ENCODE data around the gene KCNMB1. TPM values are rescaled to one million over a fixed set of nuclear protein-coding genes. Genes with fewer than 3 reads are reported as not detected.

KCNMB1 gene
- total RNA-seq, 1 donor from 2014 or later: not detected

DNA sequence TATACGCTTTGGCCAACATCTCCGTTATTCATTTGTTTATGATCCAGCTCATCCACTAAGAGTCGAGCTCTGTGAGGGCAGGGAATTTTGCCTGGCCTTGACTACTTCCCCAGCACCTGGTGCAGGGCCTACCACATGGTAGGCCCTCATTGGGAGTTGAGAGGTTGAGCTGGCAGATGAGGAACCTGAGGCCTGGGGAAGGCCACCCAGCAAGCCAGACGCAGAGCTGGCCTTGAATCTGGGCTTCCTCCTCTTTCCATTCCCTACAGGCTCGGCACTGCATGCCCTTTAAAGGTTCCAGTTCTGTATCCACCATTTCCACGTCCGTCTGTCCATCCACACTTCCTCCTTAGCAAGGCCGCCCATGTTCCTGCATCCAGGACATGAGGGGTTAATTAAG, 24.2 kb downstream of the KCNMB1 start:
- no peak overlapping the region for H3K4me3 ChIP-seq
- no peaks in the 10 kb centered on the region for H3K27me3 ChIP-seq
- H3K4me1 Mint-ChIP-seq: peaks cover 4% of the 10 kb centered on the region
- no peaks in the 10 kb centered on the region for H3K9me3 ChIP-seq (ENCODE audit: low read depth)
- no peaks in the 10 kb centered on the region for H3F3A ChIP-seq (ENCODE audit: low read depth)
- no peaks in the 10 kb centered on the region for H3K36me3 Mint-ChIP-seq
- no peak overlapping the region for H2AFZ ChIP-seq (replicated peaks)
- TF ChIP-seq, protein P1, sequence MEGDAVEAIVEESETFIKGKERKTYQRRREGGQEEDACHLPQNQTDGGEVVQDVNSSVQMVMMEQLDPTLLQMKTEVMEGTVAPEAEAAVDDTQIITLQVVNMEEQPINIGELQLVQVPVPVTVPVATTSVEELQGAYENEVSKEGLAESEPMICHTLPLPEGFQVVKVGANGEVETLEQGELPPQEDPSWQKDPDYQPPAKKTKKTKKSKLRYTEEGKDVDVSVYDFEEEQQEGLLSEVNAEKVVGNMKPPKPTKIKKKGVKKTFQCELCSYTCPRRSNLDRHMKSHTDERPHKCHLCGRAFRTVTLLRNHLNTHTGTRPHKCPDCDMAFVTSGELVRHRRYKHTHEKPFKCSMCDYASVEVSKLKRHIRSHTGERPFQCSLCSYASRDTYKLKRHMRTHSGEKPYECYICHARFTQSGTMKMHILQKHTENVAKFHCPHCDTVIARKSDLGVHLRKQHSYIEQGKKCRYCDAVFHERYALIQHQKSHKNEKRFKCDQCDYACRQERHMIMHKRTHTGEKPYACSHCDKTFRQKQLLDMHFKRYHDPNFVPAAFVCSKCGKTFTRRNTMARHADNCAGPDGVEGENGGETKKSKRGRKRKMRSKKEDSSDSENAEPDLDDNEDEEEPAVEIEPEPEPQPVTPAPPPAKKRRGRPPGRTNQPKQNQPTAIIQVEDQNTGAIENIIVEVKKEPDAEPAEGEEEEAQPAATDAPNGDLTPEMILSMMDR (IDR thresholded peaks at IDR 0.05): no peak
- TF ChIP-seq EZH2 (IDR thresholded peaks at IDR 0.05): no peak
- TF ChIP-seq EZH2phosphoT487 (IDR thresholded peaks at IDR 0.05): no peak
- H3K4me3 Mint-ChIP-seq: no peak overlapping the region
- no peaks in the 10 kb centered on the region for H3K9me3 Mint-ChIP-seq
- H3K4me1 ChIP-seq: no peaks in the 10 kb centered on the region
- H3K27ac ChIP-seq: no peak overlapping the region
- DNase-seq (ENCODE audit: low spot score): no peak
- no peaks in the 10 kb centered on the region for H4K20me1 ChIP-seq (ENCODE audit: low read depth)
- H3K27me3 Mint-ChIP-seq (ENCODE audit: insufficient read depth, low read depth): peaks cover 7% of the 10 kb centered on the region
- H3K36me3 ChIP-seq: no peaks in the 10 kb centered on the region
- no peaks in the 10 kb centered on the region for H3K79me2 ChIP-seq (ENCODE audit: low read depth)
- H3K4me2 ChIP-seq: no peak overlapping the region
- no peak overlapping the region for H3K27ac Mint-ChIP-seq
- H3K9ac ChIP-seq: no peak overlapping the region

DNA sequence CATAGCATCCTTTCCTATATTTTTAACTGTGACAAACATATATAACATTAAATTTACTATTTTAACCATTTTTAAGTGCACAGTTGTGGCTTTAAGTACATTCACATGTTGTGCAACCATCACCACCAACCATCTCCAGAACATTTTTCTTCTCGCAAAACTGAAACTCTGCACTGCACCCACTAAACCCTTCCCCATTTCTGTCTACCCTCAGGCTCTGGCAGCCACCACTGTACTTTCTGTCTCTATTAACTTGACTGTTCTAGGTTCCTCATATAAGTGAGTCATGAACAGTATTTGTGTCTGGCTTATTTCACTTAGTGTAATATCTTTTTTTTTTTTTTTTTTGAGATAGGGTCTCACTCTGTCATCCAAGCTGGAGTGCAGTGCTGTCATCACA, 25.5 kb downstream of the KCNMB1 start:
- Histone ChIP-seq H3K36me3 (no peaks in the 10 kb centered on the region), H2AFZ (replicated peaks) (no peak overlapping the region), H3K27ac (no peak overlapping the region), H3K9ac (no peak overlapping the region), H3K27me3 (no peaks in the 10 kb centered on the region), H3K79me2 (ENCODE audit: low read depth) (no peaks in the 10 kb centered on the region), H3K4me3 (no peak overlapping the region), H3K9me3 (ENCODE audit: low read depth) (no peaks in the 10 kb centered on the region), H3K4me2 (no peak overlapping the region), H4K20me1 (ENCODE audit: low read depth) (no peaks in the 10 kb centered on the region), H3F3A (ENCODE audit: low read depth) (no peaks in the 10 kb centered on the region), H3K4me1 (no peaks in the 10 kb centered on the region)
- no peak for TF ChIP-seq EZH2phosphoT487 (IDR thresholded peaks at IDR 0.05)
- TF ChIP-seq, protein P1 (IDR thresholded peaks at IDR 0.05): no peak
- TF ChIP-seq EZH2 (IDR thresholded peaks at IDR 0.05): no peak
- no peaks in the 10 kb centered on the region for H3K9me3 Mint-ChIP-seq
- no peaks in the 10 kb centered on the region for H3K36me3 Mint-ChIP-seq
- peaks cover 6% of the 10 kb centered on the region for H3K4me1 Mint-ChIP-seq
- H3K27me3 Mint-ChIP-seq (ENCODE audit: insufficient read depth, low read depth): peaks cover 7% of the 10 kb centered on the region
- H3K27ac Mint-ChIP-seq: no peak overlapping the region
- DNase-seq (ENCODE audit: low spot score): no peak
- no peak overlapping the region for H3K4me3 Mint-ChIP-seq

DNA sequence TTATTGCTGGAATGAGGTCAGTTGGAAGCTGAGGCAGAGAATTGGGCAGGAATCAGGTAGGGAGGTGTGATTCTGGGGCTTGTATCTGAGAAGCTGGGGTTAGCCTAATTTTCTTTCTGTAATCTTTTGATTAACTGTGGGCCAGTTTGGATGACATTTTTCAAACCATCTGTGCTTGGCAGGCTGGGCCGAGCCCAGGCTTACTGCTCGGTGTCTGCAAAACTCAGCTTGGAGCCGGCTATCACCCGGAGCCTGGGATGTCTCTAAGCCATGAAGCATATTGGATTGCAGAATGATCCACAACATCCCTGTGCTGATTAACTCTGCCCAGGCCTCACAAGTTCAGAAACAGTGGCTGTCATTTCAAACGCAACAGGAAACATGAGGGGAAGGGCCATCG, 26.5 kb downstream of the KCNMB1 start:
- Histone ChIP-seq H4K20me1 (ENCODE audit: low read depth) (no peaks in the 10 kb centered on the region), H3K27ac (no peak overlapping the region), H3K79me2 (ENCODE audit: low read depth) (no peaks in the 10 kb centered on the region), H3K4me1 (no peaks in the 10 kb centered on the region), H3K27me3 (no peaks in the 10 kb centered on the region), H3K4me3 (no peak overlapping the region), H3K4me2 (no peak overlapping the region), H3K9ac (no peak overlapping the region), H3K36me3 (no peaks in the 10 kb centered on the region), H3F3A (ENCODE audit: low read depth) (no peaks in the 10 kb centered on the region), H2AFZ (replicated peaks) (no peak overlapping the region), H3K9me3 (ENCODE audit: low read depth) (no peaks in the 10 kb centered on the region)
- Mint-ChIP-seq H3K4me1 (peaks cover 8% of the 10 kb centered on the region), H3K27me3 (ENCODE audit: insufficient read depth, low read depth) (peaks cover 7% of the 10 kb centered on the region), H3K4me3 (no peak overlapping the region), H3K36me3 (no peaks in the 10 kb centered on the region), H3K9me3 (no peaks in the 10 kb centered on the region), H3K27ac (no peak overlapping the region)
- TF ChIP-seq EZH2 (IDR thresholded peaks at IDR 0.05) (no peak), EZH2phosphoT487 (IDR thresholded peaks at IDR 0.05) (no peak)
- TF ChIP-seq, protein P1 (IDR thresholded peaks at IDR 0.05): no peak
- no peak for DNase-seq (ENCODE audit: low spot score)

Measured in neural progenitor cell (in vitro differentiated cells).